ENCODE data around the gene TRAF2.

- TF ChIP-seq GATA2 (IDR thresholded peaks at IDR 0.05; ENCODE audit: low read depth, low read length) (no peak), GATA3 (IDR thresholded peaks at IDR 0.05; ENCODE audit: low read depth, low read length) (no peak)
Observed at GRCh38 chr9:136937186-136938001, 51.1 kb downstream of the TRAF2 start.

Measured in SH-SY5Y (cell line).